NCI-H345 treated with DMSO at 0.1 percent for 48 hours (cell line): ENCODE results near the gene GATAD2B.
A peak's percentile ranks its signal among the peaks of the same experiment; 100 is the strongest.

Experiments
- DNase-seq: peaks from one replicate; lab custom pipeline; 2025; ENCODE audit not compliant: unreplicated experiment; lab: John Stamatoyannopoulos, UW

GATAD2B gene

DNA sequence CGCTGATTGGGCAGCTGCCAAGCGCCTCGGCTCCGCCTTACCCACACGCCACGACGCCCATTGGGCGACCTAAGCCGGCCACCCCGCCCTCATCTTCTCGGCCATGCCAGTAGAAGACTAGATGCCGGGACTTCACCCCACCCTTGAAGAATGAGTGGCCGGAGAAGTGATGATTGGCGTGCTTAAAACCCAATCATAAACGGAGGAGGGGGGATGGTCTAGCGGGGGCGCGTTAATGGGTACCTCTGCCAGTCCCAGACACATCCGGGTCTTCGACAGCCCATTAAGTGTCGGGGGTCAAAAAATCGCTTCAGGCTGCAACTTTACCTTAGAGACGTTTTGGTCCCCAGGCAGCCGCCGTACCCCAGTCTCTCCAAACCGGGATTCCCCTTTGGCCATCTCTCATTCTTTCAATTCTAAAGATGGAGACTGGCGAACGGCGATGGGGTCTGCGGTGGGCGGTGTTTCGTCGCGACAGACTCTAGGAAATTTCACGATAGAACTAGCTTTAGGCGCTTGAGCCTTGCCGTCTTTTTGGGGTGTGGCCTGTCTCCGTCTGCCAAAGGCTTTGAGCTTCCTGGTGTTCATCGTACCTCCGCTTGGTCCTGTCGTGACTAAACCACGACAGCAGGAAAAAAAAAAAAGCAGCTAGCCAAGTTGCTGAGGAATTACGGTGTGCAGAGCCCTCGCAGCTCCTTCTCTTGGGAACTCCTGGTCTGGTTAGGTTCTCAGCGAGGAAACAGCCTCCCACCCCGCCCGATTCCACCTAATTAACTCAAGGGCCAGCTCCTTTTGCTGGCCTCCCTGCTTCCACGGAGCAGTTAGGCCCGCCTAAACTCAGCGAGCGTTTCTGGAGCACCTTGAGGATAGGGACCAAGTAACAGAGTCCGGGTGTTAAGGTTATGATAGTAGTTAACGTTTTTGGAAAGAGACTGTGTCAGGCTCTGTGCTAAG, at the start of gene GATAD2B:
Gene GATAD2B (minus strand): TSS at position 1 of the 954 bp plus-strand sequence. CDS start 94,625 bp downstream, outside the sequence.
- peak; percentile 100 for DNase-seq

DNA sequence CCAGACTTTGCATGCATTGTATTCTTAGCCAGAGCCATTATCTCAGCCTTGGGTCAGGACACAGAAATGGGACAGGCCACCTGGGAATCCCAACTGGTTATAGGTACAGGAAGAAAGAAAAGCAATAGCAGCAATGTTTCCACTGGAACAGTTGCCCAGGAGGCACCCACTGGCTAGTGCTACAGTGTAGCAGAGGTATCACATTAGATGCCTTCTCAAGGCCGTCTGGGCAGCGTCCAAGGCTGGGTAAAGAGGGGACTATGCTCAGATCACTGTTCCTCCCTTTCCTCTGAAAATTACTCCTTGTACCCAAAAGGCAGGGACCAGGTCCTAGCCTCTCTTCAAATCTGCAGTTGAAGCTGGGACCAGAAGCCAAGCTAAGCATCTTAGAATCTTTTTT, 47.6 kb upstream of the GATAD2B start:
- DNase-seq, result no peak

DNA sequence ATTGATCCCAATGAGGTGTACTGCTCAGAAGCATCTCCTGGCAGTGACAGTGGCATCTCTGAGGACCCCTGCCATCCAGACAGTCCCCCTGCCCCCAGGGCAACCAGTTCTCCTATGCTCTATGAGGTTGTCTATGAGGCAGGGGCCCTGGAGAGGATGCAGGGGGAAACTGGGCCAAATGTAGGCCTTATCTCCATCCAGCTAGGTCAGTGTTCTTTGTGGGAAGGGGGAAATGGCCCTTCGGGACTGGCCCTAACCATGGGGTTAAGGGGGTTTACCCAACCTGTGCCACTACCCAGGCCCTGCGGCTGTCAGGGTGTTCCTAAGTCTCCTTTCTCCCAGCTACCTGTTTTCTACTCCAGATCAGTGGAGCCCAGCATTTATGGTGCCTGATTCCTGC, 46.2 kb upstream of the GATAD2B start:
- no peak for DNase-seq

DNA sequence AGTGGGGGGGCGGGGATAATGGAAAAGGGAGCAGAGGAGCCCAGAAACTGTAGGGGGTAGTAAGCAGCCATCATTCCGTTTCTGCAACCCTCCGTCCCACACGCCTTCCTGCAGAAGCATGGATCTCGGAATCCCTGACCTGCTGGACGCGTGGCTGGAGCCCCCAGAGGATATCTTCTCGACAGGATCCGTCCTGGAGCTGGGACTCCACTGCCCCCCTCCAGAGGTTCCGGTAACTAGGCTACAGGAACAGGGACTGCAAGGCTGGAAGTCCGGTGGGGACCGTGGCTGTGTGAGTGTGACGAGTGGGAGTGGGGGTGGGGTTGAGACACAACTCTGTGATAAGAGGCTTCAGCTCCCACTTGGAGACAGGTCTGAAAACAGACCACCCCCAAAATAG, 45.6 kb upstream of the GATAD2B start:
- DNase-seq, result no peak

DNA sequence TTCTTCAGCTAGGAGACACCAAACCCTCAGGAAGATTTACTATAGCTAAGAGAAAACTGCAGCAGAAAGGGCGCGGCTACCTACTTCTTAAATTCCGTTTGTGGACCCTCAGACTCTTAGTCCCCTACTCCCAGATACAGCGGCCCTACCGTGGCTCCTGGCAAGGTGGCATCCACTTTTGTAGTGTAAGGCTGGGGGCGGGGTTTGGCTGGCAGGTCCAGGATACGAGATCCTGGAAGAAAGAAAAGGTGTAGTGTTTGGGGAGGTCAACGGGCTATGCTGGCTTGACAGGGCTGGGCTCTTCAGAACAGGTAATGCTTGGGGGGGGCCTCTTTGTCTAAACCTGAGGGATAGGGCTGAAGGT, 45.2 kb upstream of the GATAD2B start:
- no peak for DNase-seq

DNA sequence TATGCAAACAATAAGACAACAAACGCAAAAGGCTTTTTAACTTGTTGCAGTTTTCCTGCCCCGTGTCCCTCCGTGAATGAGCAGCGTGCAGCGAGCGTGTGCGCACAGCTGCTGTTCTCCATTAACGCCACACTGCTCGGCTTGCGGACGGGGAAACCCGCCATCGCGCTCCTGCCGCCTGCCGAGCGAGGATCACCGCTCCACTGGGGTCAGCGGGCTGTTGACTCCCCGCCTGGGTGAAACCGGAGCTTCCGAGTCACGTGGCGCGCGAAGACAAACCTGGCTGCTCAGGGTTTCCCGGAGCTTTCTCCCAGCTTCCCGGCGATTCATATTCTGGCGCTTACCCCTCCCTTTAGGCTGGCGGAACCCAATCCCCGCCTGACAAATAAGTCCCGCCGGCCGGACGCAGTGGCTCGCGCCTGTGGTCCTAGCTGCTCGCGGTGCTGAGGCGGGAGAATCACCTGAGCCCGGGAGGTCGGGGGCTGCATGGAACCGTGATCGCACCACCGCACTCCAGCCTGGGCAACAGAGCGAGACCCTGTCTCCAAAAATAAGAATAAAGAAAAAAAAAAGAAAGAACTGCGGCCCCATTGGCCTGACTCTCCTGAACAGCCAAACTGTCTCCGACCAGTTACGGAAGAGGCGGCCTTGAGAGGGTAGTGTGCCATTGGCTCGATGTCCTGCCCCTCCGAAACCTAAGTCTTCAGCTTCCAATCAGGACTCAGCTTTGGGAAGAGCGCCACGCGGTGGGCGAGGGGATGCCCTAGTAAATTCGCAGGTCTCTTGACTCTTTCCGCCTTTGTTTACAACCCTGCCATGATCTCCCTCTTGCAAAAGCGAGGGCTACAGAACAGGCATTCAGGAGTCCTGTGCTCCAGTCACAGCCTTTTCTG, 44.6 kb upstream of the GATAD2B start, which contains the start of gene CREB3L4:
Gene CREB3L4 (plus strand): TSS at position 796 of the 893 bp plus-strand sequence. CDS start 624 bp downstream, outside the sequence.
- DNase-seq, result peak; percentile 100

DNA sequence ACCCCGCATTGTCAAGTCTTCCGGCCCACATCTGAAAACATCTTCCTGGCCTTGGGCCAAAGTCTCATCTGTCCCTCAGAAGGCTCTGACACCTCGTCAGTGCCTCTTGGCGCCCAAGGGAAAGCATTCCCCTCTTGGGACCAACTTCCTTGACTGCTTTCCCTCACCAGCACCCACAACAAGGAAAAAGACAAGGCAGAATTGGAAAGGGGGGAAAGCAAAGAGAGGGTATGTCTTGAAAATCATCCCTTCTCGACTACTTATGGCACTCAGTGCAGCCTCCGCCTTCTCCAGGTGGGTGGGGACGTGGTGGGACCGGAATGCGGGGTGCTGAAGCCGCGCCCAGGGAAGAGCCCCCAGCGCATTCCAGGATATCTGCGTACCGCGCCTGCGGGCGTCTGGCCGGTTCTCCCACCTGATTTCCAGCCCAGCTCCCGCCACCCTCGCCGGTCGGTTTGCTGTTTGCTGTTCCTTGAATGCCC, 41.1 kb upstream of the GATAD2B start:
- DNase-seq, result peak; percentile 78

DNA sequence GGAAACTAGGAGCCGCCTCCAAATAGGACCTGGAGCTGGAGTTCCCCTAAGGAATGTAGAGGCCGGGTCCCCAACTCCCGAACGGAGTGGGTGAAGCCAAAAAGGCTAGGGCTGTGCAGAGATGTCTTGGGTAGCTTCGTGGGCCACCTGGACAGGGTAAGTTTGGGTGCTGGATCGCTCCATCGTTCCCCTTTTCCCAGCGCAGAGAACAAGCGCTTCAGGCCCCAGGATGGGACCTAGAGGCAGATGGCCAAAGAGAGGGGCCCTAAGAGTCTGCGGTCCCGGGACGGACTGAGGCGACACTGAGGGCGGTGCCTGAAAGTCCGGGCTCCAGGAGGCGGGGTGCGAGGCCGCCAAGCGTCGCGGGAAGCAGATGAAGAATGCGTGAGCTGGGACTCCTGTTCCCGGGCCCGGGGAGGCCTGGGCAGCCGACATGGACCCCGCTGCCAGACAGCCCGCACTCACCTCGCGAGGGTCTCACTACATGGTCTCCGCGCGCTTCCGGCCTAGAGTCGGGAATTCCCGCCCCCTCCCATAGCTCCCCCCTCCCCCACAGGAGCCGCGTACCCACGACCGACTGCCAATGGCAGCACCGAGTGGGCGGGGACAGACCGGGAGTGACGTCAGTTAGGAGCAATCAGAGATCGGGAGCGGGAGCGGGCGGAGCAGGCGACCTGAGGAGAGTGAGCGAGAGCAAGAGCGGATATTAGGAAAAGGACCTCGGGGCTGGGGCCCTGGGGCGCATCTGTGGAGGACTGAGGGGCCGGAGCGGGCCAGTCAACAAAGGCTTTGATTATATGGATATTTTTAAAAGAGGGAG, 40.5 kb upstream of the GATAD2B start, which contains the start of gene SLC39A1:
Gene SLC39A1 (minus strand): TSS at position 508 of the 820 bp plus-strand sequence. CDS start 822 bp downstream, outside the sequence.
- peak; percentile 99 for DNase-seq

DNA sequence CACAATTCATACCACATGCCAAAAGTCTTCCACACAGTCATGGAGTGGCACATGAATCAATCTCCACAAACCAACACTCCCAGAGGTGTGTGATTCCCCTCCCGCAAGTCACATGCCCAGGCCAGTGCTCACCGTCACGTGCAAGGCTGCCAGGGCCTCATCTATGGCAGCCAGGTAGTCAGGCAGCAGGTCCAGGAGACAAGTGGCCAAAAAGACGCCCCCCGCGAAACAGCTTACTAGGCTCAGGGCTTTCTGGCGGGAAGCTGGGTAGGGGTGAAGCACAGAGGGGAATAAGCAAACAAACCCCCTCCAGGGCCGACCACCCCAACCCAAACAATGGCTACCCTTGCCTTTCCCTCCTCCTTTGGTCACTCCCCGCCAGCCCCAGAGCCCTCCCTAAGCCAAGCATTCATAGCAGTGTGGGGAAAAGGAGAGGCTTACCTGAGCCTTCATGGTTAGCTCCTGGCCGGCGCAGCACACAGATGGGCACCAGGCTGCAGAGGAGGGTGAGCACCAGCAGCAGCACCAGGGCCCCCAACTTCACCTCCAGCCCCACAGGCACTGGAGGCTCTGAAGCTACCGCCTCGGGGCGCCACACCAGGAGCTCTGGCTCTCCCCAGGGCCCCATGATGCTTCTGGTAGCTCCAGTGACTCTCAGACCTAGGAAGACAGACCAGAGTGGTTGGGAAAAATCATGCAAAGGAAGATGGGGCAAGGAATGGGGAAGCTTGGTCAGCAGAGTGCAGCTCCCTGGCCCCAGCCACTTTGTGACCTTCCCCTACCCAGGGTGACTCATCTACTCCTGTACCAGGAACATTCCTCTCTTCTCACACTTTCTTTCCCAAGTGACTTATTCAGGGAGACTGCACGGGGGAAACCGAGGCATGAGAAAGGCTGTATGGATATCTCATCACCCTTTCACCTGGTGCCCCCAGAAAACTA, 39.6 kb upstream of the GATAD2B start:
- no peak for DNase-seq

DNA sequence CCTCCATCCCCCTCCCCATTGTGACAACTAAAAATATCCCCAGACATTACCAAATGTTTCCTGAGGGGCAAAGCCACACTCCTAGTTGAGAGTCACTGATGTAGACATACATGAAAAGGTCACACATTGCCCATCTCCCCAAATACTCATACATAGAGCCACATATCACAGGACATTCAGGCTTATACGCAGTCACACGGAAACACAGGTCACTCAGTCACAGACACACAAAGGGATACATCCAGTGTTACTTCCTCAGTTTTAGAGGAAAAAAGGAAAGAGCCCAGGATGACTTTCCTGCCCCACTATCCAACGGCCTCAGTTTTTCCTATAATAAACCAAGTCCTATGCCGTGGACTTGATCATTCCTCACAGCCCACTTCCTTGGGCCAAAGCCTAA, 38.6 kb upstream of the GATAD2B start:
- no peak for DNase-seq

DNA sequence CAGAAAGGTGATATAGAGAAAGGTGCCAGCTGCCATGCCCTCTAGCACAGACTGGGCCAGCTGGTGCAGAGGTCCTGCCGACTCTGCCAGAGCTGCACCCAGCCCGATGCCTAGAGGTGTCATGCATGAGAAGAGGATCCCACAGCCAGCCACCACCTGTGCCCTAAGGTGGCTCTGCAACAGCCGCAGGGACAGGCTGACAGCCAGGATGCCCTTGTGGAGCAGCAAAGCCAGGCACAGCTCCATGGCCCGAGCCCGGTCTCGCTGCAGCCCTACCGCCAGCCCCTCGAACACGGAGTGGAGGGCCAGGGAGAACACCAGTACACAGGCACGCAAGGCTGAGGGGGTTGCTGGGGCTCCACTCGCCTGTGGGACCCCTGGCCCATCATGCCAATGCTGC, 37.4 kb upstream of the GATAD2B start:
- DNase-seq, result no peak

DNA sequence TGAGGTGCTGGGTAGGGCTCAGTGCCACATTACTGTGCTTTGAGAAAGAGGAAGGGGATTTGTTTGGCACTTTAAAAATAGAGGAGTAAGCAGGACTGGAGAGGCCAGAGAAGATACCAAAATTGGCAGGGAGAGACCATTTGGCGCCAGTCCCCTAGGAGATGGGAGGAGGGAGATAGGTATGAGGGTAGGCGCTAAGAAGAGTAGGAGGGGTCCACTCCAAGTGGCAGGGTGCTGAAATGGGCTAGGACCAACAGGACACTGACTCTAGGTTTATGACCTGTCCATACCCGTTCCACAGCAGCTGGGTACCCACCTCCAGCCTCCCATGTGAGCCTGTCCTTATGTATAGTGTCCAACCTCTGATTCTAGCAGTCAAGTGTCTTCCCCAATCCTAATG, 36.7 kb upstream of the GATAD2B start:
- no peak for DNase-seq

DNA sequence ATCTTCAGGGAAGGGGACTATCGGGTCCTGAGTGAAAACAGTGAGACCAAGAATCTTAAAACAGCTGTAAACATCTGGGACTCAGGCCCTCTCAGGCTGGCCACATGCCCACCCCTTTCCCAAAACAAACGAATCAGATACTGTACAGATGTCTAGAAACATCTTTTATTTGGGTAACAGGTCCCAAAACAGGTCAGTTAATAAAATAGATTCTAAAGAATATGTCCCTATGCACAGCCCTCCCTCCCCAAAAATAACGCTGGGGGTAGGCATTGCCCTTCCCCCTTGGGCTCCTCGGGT, 36.1 kb upstream of the GATAD2B start:
- DNase-seq, result no peak

DNA sequence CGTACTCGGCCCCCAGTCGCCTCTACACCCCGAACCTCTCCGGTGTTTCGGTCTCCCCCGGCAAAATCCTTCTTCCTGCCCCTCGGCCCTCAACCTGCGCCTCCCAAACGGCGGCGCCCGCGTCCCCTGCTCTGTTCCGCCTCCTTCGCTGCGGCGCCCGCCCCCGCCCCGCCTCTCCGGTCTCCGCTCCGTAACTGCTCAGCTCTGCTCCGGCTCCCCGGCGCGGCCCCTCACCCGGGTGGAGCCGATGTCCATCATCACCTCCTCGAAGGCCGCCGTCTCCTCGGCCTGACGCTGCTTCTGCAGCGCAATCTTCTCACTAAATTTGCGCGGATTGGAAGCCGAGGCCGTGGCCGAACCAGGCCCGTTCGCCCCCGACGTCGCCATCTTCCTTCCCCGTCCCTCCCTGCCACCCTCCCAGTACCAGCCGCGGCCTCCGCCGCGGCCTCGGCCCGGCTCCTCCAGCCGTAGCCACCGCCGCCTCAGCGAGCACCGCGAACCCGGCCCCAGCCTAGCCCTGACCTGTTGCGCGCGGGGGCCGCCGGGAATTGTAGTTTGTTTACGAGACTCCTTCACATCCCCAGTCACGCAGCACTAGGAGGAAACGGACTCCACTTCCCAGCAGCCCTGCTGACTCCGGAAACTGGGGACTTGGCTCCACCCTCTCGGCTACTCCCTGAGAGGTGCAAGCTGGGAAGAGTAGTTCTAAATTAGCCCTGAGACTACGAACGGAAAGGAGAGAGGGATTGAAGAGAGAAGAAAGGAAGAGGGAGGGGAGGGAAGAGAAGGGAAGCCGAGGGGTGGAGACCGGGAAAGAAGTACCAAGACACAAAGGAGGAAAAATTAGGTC, 35.6 kb upstream of the GATAD2B start, which contains the start of gene CRTC2:
Gene CRTC2 (minus strand): TSS at position 502 of the 850 bp plus-strand sequence. CDS start 115 bp downstream, at position 387.
- DNase-seq, result peak; percentile 100

DNA sequence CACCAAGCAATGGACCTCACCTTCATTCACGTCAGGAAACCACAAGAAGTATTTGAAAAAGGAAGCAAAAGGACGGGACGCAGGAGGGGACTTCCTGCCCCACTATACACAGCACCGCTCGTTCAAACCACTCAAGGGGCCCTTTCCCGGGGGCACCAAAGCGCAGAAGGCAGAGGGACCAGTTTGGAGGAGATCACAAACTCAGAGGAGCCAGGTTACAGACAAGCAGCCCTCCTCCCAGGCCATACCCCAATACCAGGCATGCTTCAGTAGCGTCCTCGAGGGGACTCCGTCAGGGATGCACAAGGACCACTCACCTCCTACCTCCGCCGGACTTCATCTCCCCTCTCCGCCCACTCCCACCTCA, 35.0 kb upstream of the GATAD2B start:
- DNase-seq, result no peak

DNA sequence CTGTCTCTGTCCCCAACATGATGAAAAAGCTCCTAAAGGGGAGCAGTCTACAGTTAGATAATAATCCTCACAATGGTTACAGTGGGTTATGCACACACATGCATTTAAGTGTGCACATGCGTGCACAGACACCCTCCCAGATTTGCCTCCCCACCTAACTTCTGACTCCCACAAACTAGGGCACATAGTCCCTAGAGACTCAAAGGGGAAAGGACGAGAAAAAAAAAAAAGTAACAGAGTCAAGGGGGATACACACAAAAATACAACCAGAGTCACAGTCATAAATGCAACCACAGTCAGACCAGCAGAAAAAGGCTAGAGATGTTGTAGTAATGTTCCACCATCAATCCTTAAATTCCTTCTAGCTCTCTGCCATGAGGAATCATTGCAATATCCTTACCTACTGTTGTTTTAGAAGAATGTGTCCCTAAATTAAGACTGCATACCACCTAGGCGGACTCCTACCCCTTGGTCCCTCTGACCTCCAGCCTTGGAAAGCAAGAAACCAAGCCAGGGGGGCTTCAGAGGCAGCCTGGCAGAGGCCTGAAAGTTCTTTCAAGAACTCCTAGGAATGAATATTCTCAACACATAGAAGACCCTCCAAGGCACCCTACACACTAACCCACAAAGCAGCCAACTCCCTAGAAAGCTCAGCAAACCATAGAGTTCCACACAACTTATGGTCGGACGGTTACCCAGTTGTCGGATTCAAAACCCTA, 34.4 kb upstream of the GATAD2B start:
- DNase-seq, result no peak

DNA sequence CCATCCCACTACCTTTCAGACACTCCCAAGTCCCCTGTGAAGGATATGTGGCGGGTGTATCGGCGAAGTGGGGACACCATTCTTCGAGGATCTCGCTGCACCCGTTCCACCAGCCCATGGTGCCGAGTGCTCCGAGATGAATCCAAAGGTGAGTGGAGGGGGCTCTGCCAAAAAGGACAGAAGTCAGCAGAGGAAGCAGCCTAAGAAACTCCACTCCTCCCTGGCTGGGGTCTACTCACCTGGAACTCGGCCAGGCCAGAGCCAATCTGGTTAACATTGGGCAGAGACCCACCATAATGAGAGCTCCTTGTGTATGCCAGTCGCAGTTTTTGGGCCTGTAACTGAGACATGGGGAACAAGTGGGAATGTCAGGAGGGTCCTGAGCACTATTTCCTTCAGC, 32.1 kb upstream of the GATAD2B start:
- DNase-seq, result no peak

DNA sequence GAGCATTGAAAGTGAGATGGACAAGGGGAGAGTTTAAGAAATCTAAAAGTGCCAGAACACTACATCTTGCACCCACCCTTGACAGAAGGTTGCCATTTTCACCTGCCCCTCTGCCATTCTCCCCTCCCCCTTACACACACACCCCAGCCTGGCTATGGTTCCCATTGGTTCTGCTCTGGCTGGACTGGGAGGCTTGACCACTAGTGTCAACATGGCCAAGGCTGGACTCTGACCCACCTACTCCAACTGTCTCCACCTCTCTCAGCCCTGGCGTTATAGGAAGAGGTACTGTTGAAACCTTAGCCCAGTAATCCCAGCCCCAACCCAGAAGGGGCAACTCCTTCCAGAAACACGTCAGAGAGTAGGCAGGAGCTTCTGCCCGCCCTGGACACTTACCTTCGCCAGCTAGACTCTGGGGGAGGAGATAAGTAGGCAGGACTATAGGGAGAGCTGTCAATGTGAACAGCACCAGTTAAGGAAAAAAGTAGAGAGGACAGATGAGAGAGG, 31.1 kb upstream of the GATAD2B start:
- no peak for DNase-seq
